HG02973 (cell line): Measurements from ENCODE around the gene TOMM20L.

ENCODE experiments used
- ATAC-seq: cut with Tn5 transposase; IDR thresholded peaks from one replicate; pipeline ENCODE4 v1.9.1; 2021; ENCODE audit warnings: moderate library complexity; ENCODE audit not compliant: unreplicated experiment

Gene TOMM20L

GRCh38 chr14:58426670-58427280 is 31.0 kb downstream of the TOMM20L start:
- peak; percentile 26 for ATAC-seq

- peak; percentile 81 for ATAC-seq
Observed at GRCh38 chr14:58427281-58428117, 31.8 kb downstream of the TOMM20L start, which contains the start of the genes KIAA0586 and TIMM9. Gene KIAA0586 (plus strand): TSS chr14:58427719. CDS start chr14:58428265, 546 bp downstream. Gene TIMM9 (minus strand): TSS chr14:58427531. CDS start chr14:58411945, 15,586 bp downstream.

GRCh38 chr14:58428118-58428683 is 32.5 kb downstream of the TOMM20L start:
- ATAC-seq, result no peak

- no peak for ATAC-seq
Observed at GRCh38 chr14:58430156-58430555, 34.4 kb downstream of the TOMM20L start.

GRCh38 chr14:58439476-58439875 is 43.7 kb downstream of the TOMM20L start:
- ATAC-seq, result no peak

- ATAC-seq, result no peak
Observed at GRCh38 chr14:58444627-58445026, 48.9 kb downstream of the TOMM20L start.

- no peak for ATAC-seq
Observed at GRCh38 chr14:58455593-58456265, 60.0 kb downstream of the TOMM20L start.
